Hepatocyte (in vitro differentiated cells): ENCODE results near the gene DXO.

ENCODE experiments used
- CTCF ChIP-seq: fragments of 200-600 bp; sonication (generic); IDR thresholded peaks from 2 replicates; pipeline ENCODE4 v1.5.1; 2016; ENCODE audit warnings: antibody characterized with exemption, mild to moderate bottlenecking; ENCODE audit not compliant: poor library complexity
- EZH2 ChIP-seq: fragments of 200-600 bp; sonication (generic); IDR thresholded peaks from 2 replicates; pipeline ENCODE4 v1.6.1; 2016; ENCODE audit warnings: antibody characterized with exemption, mild to moderate bottlenecking, borderline replicate concordance
- EZH2phosphoT487 ChIP-seq: fragments of 200-600 bp; sonication (generic); IDR thresholded peaks from one replicate; pipeline ENCODE4 v1.6.1; 2018; ENCODE audit warnings: antibody characterized with exemption, mild to moderate bottlenecking, low read depth, moderate library complexity; ENCODE audit not compliant: unreplicated experiment, severe bottlenecking

- TF ChIP-seq CTCF (no peak), EZH2phosphoT487 (no peak), EZH2 (no peak)
These were observed 23.1 kb downstream of the DXO start for GRCh38 chr6:31948753-31949413.
